ENCODE measurements around the gene FAM240A.

Gene FAM240A

DNA sequence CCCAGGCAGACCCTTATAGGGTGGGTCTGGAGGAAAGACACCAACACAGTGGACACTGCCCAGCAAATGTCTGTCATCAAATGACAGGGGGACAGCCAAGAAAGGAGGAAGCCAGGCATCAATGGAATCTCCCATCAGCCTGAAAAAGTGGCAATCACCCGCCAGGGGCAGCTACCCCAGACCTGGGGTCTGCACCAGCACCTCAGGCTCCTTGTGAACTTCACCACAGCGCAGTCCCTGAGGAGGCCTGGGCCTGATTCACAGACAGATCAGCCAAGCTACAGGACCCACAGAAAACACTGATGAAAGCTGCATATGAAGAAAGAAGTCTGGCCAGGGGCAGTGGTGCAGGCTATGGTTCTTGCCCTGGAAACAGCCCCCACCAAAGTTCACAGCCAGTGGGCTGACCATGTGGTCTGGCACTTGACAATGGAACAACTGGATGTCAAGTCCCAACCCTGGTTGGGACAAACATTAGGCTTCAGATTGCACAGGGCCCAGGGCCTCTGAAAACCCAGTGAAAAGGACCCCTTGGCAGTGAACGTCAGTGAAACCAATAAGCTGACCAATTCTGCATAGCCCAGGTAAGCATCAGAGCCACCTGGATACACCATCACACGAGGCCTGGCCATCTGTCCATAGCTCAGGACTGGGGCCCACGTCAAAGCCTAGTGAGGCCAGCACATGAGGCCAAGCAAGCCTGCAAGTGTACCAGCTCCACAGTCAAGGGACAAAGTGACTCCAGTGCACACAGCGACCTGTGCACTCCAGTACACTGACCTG, 52.1 kb downstream of the FAM240A start:
- FAIRE-seq, result no peak

DNA sequence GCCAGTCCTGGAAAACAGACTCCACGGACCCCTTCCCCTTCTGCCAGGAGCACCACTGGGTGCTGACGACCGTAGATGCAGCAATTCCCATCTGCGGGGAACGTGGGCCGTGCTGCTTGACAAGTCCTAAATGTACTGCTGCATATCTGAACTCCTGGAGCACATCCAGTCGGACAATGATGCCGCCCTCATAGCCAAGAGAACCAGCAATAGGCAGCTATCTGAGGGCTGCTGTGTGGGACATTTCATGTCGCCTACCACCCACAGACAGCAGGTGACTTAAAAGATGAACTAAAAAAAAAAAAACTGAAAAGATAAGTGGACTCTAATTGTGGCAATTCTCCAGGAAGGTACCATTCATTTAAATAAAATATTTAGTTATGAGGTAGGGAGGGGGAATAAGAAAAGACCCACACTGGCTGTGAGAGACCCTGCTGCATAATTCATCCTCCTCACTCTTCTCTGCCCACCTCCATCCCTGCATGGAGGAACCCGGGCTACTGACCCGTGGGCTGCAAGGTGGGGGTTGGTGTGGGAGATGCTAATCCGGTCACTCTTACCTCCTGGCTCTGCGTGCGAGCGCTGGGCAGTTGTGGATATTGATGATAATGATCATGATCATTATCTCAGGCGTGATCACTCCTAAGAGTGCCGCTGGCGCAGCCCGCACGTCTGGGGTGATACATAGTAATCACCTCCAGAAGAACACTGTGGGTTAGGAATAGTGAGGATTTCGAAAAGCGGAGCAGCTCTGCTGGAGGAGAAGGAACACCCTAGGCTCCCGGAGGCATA, 52.8 kb downstream of the FAM240A start:
- no peak for FAIRE-seq

DNA sequence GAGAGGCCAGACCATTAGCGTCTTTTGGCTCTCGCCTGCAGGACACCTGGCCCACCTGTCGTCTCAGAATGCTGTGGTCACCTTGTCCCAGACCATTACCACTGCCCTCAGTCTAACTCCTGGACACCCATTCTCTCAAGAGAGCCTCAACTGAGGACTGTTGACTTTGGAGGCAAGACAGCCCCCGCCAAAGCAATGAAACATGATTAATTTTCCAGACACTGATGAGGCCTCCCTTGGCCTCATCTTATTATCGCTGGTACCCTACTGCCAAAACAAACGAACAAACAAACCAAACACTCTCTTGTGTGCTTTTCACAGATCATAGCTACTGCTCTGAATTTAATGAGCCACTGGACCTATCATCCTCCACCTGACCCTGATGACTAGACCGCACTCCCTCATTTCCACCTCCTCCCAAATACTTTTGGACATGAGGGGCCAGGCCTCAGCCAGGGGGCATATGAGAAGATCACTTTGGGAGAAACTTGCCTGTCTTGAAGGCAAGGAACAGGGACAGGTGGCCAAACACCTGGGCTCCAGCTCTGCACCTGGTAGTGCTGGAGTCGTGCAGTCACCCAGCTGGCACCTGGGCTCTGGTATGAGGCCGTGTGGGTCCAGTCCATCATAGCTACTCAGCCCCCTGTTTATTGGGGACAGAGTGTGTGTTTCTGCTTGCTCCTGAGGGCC, 53.6 kb downstream of the FAM240A start:
- no peak for FAIRE-seq

DNA sequence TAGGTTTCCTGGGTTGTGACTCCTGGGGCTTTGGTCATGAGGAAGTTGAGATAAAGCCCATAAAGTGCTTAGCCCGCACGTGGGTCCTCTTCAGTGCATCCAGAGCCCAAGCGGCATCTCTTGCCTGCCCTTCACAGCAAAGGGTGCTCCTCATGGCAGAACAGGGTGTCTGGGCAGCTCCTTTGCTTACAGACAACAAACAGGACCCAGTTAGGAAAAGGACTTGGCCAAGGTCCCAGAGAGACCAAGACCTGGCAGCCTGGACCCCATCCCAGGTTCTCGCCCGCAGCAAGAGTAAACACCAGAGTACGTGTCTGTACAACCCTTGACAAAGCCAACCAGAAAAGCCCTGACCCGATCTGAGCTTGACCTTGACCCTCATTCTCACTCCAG, 54.1 kb downstream of the FAM240A start:
- FAIRE-seq, result no peak

DNA sequence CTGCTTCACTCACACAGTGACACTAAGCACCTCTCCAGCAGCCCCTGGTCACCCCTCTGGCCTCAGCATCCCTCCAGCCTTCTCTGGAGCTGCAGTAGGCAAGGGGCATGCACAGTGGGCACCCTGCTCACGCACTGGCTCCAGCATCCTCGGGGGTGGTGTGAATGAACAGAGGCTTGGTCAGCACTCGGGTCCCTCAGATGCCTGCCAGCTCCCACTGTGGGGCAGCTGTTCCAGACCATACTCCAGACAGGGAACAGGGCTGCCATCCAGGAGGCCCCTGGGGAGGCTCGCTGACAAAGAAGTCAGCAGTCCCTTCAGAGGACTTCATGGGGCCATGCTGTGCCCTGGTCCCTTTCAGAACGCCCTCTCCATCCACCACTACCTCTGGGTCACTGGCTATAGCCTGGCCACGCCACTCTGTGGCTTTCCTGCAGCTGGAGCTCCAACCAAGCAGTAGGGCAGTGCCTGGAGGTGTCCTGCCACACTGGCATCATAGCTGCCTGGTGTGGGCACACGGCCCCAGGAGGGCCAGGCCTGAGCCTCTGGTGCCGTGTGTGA, 54.8 kb downstream of the FAM240A start:
- FAIRE-seq, result no peak

DNA sequence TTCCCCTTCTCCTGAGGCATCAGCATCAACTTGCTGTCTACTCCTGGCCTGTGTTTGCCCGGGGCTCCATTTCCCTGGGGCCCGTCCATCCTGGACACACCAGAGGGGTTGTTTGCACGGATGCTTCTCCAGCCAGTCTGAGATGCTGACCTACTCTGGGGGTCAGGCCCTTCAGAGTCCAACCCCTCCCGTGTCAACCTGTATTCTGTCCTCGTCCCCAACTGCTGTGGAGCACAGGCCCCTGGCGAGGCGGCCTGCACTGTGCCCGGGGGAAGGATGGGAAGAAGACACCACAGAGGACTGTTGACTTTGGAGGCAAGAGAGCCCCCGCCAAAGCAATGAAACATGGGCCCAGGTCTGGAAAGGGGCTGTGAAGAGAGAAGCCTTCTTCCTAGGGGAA, 55.3 kb downstream of the FAM240A start:
- FAIRE-seq, result no peak

DNA sequence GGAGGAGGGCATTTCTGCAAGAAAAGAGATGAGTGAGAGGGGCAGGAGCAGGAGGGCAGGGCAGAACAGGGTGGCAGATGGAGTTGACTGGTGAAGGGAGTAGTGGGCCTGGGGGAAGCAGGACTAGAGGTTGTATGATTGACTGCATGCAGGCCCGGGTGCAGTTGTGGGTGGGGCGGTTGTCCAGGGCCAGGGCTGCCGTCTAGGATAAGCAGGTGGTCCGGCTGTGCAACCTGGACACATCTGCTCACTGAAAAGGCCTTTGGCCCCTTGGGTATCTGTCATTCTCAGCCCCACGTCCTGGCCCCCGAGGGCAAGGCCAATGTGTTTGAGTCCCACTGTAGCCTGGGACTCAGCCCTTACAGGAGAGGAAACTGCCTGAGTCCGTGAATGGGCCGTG, 55.8 kb downstream of the FAM240A start:
- no peak for FAIRE-seq

DNA sequence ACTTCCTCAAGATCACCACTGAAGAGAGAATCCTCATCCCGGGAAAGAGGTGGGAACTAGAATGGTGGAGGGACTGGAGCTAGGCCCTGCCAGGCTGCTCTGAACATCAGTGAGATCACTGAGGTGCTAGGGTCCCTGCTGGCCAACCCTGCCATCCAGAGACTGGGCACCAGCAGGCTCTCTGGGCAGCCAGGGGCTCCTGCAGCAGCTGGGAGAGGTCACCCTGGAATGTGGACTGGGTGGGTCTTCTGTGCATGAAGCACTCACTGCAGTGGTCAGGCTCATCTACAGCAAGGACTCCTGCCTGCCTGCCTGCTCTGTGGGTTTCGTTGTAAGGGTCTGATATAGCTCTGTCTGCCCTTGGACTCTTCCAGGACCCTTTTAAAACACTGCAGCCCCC, 56.3 kb downstream of the FAM240A start:
- no peak for FAIRE-seq

DNA sequence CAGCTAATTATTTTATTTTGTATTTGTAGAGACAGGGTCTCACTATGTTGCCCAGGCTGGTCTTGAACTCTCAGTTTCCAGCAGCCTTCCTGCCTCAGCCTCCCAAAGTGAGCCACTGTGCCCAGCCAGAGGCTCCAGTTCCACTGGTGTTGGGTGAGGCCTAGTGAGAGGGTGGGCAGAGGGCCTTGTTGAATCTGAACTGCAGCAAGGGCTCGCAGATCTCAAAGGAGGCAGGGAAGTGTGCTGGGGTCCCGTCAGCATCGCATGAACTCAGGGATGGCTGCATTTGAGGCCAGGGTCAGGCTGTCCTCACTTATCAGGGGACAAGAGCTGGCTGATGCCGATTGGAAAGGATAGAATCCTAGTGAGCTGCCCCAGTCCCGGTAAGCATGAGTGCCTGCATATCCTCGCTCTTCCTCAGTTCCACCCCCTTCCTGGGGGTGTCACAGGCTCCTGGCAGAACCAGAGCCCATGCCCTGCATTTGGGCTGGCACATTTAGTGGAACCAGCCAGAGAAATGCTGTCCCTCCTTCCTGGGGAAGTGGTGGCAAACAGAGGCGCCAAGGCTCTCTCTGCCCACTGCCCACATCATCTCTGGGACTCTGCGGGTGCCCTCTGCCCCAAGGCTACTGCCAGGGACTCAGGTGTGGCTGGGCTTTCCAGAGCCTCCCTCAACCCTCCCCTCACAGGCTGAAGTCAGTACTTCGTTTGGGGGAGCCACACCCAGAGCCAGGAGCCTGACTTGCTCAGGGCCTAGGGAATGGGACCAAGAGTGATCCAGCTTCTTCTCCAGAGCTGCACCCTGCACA, 57.1 kb downstream of the FAM240A start:
- no peak for FAIRE-seq

DNA sequence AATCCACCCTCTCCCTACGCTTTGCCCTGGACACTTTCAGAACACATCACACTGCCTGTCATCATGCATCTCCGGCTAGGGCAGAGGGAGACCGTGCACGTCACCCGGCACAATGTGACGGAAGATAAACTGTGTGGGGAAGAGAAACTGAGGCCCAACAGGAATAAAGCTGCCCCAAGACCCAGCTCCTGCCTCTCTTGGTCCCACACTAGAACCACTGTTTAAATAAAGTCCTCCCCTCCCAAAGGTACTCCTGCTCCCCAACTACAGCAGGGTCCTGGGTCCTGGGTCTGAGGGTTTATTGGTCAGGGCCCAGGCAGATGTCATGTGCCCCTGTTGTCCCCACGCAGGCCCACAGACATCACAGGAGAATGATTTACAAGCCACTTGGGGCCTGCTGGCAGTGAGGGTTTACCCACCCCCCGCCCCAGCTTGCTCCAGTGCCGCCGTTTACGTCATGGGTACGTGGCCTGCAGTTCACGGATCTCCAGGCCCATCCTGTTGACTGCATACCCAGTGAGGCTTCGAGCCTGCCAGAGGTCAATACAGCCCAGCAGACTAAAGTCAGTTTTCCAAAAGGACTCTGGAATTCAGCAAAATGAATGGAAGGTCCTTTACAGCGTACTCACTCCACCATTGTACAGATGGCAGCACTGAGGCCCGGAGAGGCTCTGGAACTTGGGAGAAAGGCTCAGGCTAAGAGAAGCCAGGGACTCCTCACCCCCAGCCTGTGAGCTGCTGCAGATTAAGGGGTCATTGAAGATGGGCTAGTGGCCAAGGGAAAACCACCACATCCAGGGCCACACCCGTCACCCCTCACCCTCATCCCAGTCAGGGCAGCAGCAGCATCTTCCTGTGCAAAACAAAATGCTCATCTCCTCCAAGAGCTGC, 57.9 kb downstream of the FAM240A start:
- FAIRE-seq, result no peak

DNA sequence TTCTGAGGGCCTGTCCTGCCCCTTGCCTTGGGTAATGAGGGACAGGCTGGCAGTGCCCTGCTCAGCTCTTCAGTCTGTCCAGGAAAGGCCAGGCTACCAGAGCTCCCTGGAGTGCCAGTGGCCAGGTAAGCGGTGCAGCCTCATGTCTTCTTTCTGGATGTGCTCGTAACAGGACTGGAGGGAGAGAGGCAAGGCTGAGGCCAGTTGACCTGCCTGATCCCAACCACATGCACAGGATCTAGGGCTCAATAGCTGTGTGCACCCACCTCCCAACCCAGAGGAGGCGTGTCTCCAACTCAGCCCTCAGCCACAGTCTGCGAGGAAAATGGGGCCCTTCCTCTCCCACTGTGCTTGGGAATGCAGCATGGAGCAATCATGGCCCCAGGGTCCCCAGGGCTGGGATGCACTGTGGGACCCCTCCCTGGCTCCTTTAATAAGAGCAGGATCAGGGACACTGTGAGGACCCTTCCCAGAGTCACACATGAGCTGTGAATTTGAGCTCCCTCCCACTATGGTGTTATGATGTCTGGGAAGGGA, 58.6 kb downstream of the FAM240A start:
- no peak for FAIRE-seq

DNA sequence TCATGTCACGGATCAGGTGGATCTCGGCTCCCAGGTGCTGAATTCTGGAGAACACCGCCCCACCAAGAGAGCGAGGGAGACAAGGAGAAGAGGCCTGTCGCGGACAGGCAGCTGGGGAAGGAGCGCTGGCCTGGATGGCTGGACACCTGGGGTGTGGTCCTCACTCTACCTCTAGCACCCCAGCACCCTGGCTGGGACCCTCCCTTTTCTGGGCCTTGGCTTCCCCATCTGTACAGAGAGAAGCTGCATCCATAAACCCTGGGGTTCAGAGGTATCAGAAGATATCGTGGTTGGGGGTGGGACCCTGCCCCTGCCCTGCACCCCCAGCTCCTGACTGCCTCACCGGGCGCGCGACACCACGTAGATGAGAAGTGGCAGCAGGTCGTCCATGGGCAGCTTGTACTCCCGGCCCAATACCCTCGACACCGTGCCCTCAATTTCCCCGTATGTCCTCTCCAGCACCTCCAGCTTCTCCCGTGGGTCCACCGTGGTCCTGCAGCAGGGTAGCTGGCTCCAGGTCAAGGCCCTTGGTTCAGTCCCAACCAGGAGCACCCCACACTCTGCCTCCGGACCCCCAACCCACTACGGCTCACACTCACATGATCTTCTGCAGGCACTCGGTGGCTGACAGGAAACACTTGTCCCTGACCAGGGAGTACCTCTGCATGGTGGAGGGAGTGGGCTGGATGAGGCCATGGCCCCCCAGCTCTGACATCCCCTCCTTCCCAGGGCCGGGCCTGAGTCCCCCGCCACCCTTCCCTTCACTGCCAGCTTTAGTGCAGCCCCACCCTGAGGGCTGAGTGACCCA, 59.4 kb downstream of the FAM240A start:
- FAIRE-seq, result no peak

DNA sequence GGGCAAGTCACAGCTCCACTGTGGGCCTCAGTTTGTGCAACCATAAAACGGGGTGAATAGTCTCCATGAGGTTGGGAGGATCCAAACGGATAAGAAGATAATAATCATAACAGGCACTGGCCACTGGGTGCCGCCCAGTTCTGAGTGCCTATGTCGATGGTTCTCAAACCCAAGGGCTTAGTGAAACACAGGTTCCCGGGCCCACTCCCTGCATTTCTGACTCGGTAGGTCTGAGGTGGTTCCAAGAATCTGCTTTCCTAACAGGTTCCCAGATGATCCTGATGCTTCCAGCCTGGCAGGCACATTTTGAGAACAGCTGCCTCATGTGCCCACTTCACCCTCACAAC, 60.0 kb downstream of the FAM240A start:
- no peak for FAIRE-seq

DNA sequence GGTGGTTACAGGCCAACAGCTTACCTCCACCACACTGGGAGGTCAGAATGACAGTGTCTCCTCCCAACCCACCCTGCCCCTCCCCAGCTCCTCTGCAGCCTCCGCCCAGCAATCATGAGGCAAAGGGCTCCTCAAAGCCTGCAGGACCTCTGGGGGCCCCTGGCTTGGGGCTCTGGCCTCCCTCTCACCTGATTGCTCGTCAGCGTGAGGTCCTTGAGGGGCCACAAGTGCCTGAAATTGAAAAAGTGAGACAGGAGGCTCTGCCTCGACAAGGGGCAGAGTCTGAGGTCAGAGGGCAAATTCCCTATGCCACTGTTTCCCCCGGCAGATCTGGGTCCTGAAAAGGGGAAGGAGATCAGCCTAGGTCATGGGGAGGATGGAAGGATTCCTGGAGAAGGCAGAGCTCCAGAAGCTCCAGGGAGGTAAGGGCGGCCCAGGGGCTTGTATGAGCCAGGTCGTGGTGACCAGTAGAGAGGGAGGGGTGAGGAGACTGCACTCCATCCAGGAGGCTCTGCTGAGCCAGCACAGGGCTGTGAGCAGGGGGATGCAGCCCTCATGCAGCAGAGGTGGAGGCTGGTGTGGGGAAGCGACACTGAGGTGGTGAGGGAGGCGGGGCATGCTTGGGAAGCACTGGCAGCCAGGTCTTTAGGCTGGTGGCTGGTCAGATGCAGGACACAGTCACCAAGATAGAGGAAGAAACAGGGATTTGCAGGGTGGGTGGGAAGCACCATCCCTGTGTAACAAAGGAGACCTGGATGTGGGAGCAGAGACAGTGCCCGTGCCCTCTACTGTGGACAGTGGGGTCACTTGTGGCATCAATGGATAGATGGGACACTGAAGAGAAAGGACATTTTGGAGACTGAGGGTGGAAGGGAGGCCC, 61.1 kb downstream of the FAM240A start:
- FAIRE-seq, result no peak

DNA sequence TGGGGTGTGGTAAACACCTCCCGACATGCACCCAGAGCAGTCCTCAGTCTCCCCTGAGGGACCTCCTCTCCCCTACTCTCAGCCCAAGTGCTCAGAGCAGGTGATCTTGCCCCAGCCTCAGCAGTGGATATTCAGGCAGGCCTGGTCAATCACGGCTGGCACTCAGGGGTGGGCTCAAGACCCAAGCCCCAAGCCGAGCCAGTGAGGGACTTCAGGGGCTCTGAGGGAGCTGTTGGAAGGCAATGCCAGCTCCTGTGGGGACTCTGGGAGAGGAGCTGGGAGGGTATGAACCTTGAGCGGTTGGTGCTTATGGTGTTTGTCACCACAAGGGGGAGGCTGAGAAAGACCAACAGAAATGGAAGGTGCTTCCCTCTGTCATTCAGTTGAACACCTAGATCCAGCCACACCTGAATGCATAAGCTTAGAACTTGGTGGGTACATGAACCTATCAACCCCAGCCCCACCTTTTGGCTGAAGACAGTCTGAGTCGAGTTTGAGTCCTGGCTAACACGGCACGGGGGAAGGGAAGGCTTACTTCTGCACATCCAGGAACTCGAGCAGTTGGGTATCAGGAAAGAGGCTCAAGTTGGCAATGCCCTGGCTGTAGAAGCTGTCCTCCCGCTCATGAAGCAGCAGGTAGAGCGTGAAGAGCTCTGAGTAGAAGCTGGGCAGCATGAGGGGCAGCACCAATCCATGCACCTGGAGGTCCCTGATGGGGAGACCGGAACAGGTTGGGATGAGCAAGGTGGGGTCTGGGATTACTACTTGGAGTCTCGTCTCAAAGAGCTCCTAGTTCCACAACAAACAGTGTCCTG, 61.9 kb downstream of the FAM240A start:
- FAIRE-seq, result no peak

DNA sequence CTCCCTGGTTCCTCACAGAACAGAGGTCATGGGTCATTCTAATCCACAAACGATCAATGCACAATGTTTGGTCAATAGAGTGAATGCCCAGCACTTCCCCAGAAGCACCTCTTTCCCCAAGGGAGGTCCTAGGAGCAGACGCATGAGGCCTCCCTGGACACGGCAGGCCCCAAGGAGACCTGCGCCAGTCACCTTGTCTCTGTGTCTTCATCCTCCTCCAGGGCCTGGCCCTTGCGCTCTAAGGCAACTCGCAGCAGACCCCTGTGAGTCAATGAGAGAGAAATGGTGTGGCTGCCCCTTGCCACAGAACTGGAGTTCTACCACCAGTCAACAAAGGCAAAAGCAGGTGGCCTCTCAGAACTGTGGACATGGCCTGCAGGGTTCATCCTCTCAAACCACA, 63.1 kb downstream of the FAM240A start:
- no peak for FAIRE-seq

Data from G401.6 (cell line).